Endothelial cell (in vitro differentiated cells): ENCODE results near the gene C20orf173. TPM values are rescaled to one million over a fixed set of nuclear protein-coding genes. Genes with fewer than 3 reads are reported as not detected.

ENCODE experiments used
- DNase-seq: peaks from one replicate; pipeline ENCODE4 v3.0.0; 2021; ENCODE audit warnings: low spot score
- H3K27ac Mint-ChIP-seq: one replicate; pipeline ENCODE4 v1.8.0; 2021; ENCODE audit warnings: mixed read lengths, inconsistent platforms; ENCODE audit not compliant: unreplicated experiment
- H3K27me3 Mint-ChIP-seq: one replicate; pipeline ENCODE4 v1.8.0; 2021; ENCODE audit warnings: mild to moderate bottlenecking, moderate library complexity, mixed read lengths, inconsistent platforms; ENCODE audit not compliant: unreplicated experiment
- H3K36me3 Mint-ChIP-seq: one replicate; pipeline ENCODE4 v1.8.0; 2021; ENCODE audit warnings: mild to moderate bottlenecking, low read depth, mixed read lengths, inconsistent platforms; ENCODE audit not compliant: unreplicated experiment
- H3K4me1 Mint-ChIP-seq: one replicate; pipeline ENCODE4 v1.8.0; 2021; ENCODE audit warnings: mild to moderate bottlenecking, mixed read lengths, inconsistent platforms; ENCODE audit not compliant: unreplicated experiment
- H3K4me3 Mint-ChIP-seq: one replicate; pipeline ENCODE4 v1.8.0; 2021; ENCODE audit warnings: mild to moderate bottlenecking, mixed read lengths, inconsistent platforms; ENCODE audit not compliant: unreplicated experiment
- H3K9me3 Mint-ChIP-seq: one replicate; pipeline ENCODE4 v1.8.0; 2021; ENCODE audit warnings: mixed read lengths, inconsistent platforms; ENCODE audit not compliant: unreplicated experiment
- total RNA-seq: library from RNA; stranded (reverse); fragmentation: NEBNext Ultra II Directional; extraction: Animal tissue kit (Norgen Biotek cat#: 25700); gene quantifications from one replicate; pipeline ENCODE4 v1.2.1, GENCODE V29; 2021; ENCODE audit not compliant: unreplicated experiment
- TF ChIP-seq, protein P1 (sequence below): fragments of 200-600 bp; sonication (generic); IDR thresholded peaks from one replicate; pipeline ENCODE4 v1.5.0; 2021; ENCODE audit warnings: antibody characterized with exemption; ENCODE audit not compliant: unreplicated experiment

C20orf173 gene
- total RNA-seq, 1 donor from 2014 or later = not detected

- Mint-ChIP-seq H3K27ac (no peak overlapping the region), H3K4me1 (no peaks in the 10 kb centered on the region), H3K27me3 (peaks cover 7% of the 10 kb centered on the region), H3K4me3 (no peak overlapping the region), H3K9me3 (no peaks in the 10 kb centered on the region), H3K36me3 (peaks cover 31% of the 10 kb centered on the region)
- TF ChIP-seq, protein P1, sequence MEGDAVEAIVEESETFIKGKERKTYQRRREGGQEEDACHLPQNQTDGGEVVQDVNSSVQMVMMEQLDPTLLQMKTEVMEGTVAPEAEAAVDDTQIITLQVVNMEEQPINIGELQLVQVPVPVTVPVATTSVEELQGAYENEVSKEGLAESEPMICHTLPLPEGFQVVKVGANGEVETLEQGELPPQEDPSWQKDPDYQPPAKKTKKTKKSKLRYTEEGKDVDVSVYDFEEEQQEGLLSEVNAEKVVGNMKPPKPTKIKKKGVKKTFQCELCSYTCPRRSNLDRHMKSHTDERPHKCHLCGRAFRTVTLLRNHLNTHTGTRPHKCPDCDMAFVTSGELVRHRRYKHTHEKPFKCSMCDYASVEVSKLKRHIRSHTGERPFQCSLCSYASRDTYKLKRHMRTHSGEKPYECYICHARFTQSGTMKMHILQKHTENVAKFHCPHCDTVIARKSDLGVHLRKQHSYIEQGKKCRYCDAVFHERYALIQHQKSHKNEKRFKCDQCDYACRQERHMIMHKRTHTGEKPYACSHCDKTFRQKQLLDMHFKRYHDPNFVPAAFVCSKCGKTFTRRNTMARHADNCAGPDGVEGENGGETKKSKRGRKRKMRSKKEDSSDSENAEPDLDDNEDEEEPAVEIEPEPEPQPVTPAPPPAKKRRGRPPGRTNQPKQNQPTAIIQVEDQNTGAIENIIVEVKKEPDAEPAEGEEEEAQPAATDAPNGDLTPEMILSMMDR = no peak
- DNase-seq = no peak
Observed at GRCh38 chr20:35510951-35511735, 18.3 kb downstream of the C20orf173 start.

DNA sequence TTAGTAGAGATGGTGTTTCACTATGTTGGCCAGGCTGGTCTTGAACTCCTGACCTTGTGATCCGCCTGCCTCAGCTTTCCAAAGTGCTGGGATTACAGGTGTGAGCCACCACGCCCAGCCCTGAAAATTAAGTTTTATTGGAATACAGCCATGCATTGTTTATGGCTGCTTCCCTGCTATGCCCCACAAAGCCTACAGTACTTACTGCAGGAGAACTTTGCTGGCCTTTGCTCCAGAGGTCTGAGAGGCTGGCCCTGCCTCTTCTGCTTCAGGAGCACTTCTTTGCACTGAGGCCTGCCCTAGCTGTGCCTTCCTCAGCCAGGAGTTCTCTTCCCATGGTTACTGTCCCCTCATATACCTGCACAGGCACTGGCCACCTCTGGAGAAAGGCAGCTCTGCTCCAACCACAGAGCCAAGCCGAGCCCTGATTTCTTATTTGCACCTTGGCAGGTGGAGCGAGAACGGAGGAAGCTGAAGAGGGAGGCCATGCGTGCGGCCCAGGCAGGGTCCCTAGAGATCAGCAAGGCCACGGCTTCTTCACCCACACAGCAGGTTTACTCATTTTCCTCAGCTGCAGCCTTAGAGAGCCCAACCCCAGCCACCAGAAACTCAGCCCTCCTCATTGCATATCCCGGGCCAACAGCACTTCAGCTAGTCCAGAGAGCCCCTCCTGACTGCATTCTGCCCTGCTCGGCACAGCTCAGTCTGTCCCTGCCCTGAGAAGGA, 20.8 kb downstream of the C20orf173 start:
- Mint-ChIP-seq H3K4me1 (peaks cover 4% of the 10 kb centered on the region), H3K27ac (no peak overlapping the region), H3K27me3 (peaks cover 9% of the 10 kb centered on the region), H3K9me3 (no peaks in the 10 kb centered on the region), H3K36me3 (peaks cover 37% of the 10 kb centered on the region), H3K4me3 (no peak overlapping the region)
- DNase-seq = no peak
- TF ChIP-seq, protein P1 = no peak

DNA sequence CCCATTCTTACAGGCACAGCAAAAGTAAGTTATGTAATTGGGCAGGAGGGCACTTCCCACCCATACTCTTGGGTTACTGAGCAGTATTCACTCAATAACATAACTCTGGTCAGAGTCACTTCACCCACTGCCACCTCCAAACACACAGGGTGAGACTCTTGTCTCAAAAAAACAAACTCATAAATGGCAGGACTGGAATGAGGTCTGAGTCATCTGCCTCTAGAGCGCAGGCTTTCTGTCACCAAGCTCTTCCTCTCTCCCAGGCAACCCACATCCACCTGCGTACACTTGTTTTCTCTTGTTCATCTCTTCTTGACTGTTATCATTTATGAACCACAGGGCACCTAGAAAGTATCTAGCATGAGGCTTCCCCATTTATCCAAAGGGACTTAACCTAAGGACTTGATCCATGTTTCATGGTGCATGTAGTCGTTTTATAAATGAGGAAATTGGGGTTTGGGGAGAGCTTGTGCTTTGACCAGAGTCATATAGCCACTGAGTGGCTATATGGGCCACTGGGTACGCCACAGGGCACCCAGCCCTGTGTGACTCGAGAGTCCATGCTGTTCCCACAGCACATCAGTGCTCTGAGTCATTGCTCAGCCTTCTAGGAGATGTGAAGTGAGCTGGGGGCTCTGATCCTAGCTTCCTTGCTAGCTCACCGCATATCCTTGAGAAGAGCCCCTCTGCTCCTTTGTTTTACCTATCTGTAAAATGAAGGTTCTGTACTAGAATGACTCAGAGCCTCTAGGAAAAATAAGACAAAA, 22.4 kb downstream of the C20orf173 start:
- Mint-ChIP-seq H3K9me3 (no peaks in the 10 kb centered on the region), H3K4me1 (peaks cover 20% of the 10 kb centered on the region), H3K27ac (no peak overlapping the region), H3K27me3 (peaks cover 15% of the 10 kb centered on the region), H3K36me3 (peaks cover 50% of the 10 kb centered on the region), H3K4me3 (no peak overlapping the region)
- DNase-seq = no peak
- TF ChIP-seq, protein P1 = no peak

DNA sequence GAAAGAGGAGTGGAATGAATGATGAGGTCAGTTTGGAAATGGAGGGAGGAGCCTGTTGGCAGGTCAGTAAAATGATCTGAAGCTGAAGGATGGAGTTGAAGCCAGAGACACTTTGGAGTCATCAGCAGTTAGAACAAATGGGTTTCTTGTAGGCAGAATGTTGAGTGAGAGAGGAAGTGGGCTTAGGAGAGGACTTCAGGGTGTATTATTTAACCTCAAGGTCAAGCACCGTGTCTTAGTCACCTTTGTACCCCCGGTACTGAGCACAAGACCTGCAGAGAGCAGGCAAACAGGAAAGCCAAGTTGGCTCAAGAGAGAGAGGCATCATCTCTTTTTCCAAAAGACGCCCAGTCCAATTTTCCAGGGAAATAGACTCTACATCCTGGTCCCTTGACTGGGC, 23.3 kb downstream of the C20orf173 start:
- Mint-ChIP-seq H3K27ac (no peak overlapping the region), H3K9me3 (no peaks in the 10 kb centered on the region), H3K27me3 (peaks cover 11% of the 10 kb centered on the region), H3K4me1 (peaks cover 23% of the 10 kb centered on the region), H3K4me3 (peak overlapping the region; percentile 20), H3K36me3 (peaks cover 51% of the 10 kb centered on the region)
- TF ChIP-seq, protein P1 = no peak
- DNase-seq = no peak
